OCI-LY1 (cell line): Measurements from ENCODE around the gene ARHGAP28.

Experiments
- H2AFZ ChIP-seq: fragments of 200-600 bp; sonication (generic), shearing (Covaris generic); 2 replicates; pipeline ENCODE4 v1.6.0; 2014; ENCODE audit warnings: antibody characterized with exemption, mild to moderate bottlenecking, low read length
- H3F3A ChIP-seq: fragments of 200-600 bp; sonication (generic), shearing (Covaris generic); 2 replicates; pipeline ENCODE4 v1.6.0; 2014; ENCODE audit warnings: mild to moderate bottlenecking, antibody characterized with exemption, low read length, moderate library complexity; ENCODE audit not compliant: insufficient read depth
- H3K27ac ChIP-seq: fragments of 200-600 bp; sonication (generic); 2 replicates; pipeline ENCODE4 v1.5.1; 2014; ENCODE audit warnings: low read length, mixed run types, mild to moderate bottlenecking, low read depth; ENCODE audit not compliant: poor library complexity, severe bottlenecking
- H3K27me3 ChIP-seq: fragments of 200-600 bp; sonication (generic); 2 replicates; pipeline ENCODE4 v1.6.0; 2014; ENCODE audit warnings: antibody characterized with exemption, mild to moderate bottlenecking, low read length, moderate library complexity; ENCODE audit not compliant: insufficient read depth
- H3K36me3 ChIP-seq: fragments of 200-600 bp; sonication (generic); 2 replicates; pipeline ENCODE4 v1.6.1; 2014; ENCODE audit warnings: mild to moderate bottlenecking, antibody characterized with exemption, low read length, moderate library complexity, mixed read lengths; ENCODE audit not compliant: insufficient read depth
- H3K4me1 ChIP-seq: fragments of 200-600 bp; sonication (generic); 2 replicates; pipeline ENCODE4 v1.5.1; 2014; ENCODE audit warnings: mild to moderate bottlenecking, low read length, moderate library complexity; ENCODE audit not compliant: insufficient read depth, severe bottlenecking
- H3K4me2 ChIP-seq: fragments of 200-600 bp; sonication (generic), shearing (Covaris generic); 2 replicates; pipeline ENCODE4 v1.6.1; 2014; ENCODE audit warnings: low read length
- H3K4me3 ChIP-seq: fragments of 200-600 bp; sonication (generic); 2 replicates; pipeline ENCODE4 v1.5.1; 2014; ENCODE audit warnings: low read length, low read depth, mild to moderate bottlenecking, mixed read lengths; ENCODE audit not compliant: poor library complexity, severe bottlenecking
- H3K79me2 ChIP-seq: fragments of 200-600 bp; shearing (Covaris generic); 2 replicates; pipeline ENCODE4 v1.6.1; 2016; ENCODE audit warnings: mixed run types, low read length, mixed read lengths; ENCODE audit not compliant: insufficient read depth
- H3K9ac ChIP-seq: fragments of 200-600 bp; sonication (generic), shearing (Covaris generic); 2 replicates; pipeline ENCODE4 v1.6.1; 2014; ENCODE audit warnings: mild to moderate bottlenecking, low read length, mixed read lengths
- H3K9me2 ChIP-seq: fragments of 200-600 bp; sonication (generic), shearing (Covaris generic); 2 replicates; pipeline ENCODE4 v1.6.1; 2014; ENCODE audit warnings: low read depth, mild to moderate bottlenecking, low read length, mixed read lengths
- H3K9me3 ChIP-seq: fragments of 200-600 bp; shearing (Covaris generic); 2 replicates; pipeline ENCODE4 v1.6.1; 2014; ENCODE audit warnings: low read length, mixed read lengths
- H4K20me1 ChIP-seq: fragments of 200-600 bp; sonication (generic), shearing (Covaris generic); 2 replicates; pipeline ENCODE4 v1.6.0; 2016; ENCODE audit warnings: mild to moderate bottlenecking, low read length; ENCODE audit not compliant: insufficient read depth
- EZH2 ChIP-seq: fragments of 200-600 bp; sonication (generic), shearing (Covaris generic); IDR thresholded peaks from 2 replicates; pipeline ENCODE4 v1.8.0; 2017; ENCODE audit warnings: borderline replicate concordance, mixed run types, mild to moderate bottlenecking, antibody characterized with exemption, low read length, moderate library complexity, mixed read lengths
- TF ChIP-seq, protein P1 (sequence below): fragments of 200-600 bp; sonication (generic), shearing (Covaris generic); IDR thresholded peaks from 2 replicates; pipeline ENCODE4 v1.5.1; 2017; ENCODE audit warnings: mild to moderate bottlenecking, antibody characterized with exemption, low read length, moderate library complexity, mixed read lengths

The ARHGAP28 gene

DNA sequence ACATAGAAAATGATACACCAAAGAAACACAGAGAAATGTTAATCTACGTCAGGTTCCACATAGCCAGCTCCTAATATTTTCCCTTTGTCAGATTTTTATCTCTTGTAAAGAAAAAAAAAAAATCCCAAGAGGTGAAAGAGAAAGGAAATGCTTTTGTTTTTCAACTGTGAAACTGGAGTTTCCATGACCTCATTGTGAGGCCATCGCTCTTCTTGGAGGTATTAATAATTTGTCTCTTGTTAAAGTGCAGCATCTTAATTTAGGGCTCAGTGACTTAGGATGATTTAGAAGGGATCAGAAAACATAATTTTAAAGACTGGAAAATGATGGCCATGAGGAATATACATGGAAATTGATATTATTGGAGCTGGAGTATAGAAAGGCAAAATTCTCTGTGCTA is 21.7 kb downstream of the ARHGAP28 start:
- no peaks in the 10 kb centered on the region for H3K27me3 ChIP-seq
- no peaks in the 10 kb centered on the region for H4K20me1 ChIP-seq
- H3K4me3 ChIP-seq: no peak overlapping the region
- no peaks in the 10 kb centered on the region for H3K9me2 ChIP-seq
- H3K4me2 ChIP-seq: no peak overlapping the region
- no peaks in the 10 kb centered on the region for H3K79me2 ChIP-seq
- no peaks in the 10 kb centered on the region for H3K9me3 ChIP-seq
- no peaks in the 10 kb centered on the region for H3K36me3 ChIP-seq
- no peaks in the 10 kb centered on the region for H3K4me1 ChIP-seq
- TF ChIP-seq EZH2: no peak
- TF ChIP-seq, protein P1, sequence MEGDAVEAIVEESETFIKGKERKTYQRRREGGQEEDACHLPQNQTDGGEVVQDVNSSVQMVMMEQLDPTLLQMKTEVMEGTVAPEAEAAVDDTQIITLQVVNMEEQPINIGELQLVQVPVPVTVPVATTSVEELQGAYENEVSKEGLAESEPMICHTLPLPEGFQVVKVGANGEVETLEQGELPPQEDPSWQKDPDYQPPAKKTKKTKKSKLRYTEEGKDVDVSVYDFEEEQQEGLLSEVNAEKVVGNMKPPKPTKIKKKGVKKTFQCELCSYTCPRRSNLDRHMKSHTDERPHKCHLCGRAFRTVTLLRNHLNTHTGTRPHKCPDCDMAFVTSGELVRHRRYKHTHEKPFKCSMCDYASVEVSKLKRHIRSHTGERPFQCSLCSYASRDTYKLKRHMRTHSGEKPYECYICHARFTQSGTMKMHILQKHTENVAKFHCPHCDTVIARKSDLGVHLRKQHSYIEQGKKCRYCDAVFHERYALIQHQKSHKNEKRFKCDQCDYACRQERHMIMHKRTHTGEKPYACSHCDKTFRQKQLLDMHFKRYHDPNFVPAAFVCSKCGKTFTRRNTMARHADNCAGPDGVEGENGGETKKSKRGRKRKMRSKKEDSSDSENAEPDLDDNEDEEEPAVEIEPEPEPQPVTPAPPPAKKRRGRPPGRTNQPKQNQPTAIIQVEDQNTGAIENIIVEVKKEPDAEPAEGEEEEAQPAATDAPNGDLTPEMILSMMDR: no peak
- no peak overlapping the region for H3K9ac ChIP-seq
- H3K27ac ChIP-seq: no peak overlapping the region
- no peaks in the 10 kb centered on the region for H3F3A ChIP-seq
- H2AFZ ChIP-seq: no peak overlapping the region

DNA sequence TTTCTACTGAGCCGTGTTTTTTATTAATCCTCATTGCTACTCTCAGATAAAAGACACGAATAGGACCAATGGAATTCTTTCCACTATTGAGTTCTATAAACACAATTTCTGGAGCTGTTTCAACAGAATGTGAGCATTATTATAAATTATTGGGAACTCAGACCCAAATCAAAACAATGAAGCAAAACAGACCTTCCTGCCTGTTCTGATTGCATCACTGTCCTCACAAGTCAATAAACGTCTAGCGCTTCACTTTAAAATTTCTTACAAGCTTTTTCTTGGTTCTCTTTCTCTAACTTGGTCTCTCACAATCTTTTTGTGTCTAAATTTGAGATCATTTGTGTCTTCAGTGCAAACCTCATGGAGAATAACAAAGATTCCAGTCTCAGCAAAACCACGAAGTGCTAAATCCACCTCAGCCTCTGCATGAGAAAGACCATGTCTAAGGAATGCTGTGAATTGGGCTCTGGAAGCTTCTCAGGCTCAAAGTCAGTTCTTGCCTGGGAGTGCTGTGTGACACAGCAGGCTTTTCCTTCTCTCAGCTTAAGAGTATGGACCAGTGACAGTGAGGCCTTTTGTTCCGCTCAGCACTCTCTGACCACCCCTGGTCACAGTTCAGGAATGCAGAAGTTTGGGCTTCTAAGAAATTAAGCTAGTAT is 22.8 kb downstream of the ARHGAP28 start:
- Histone ChIP-seq H3K9me2 (no peaks in the 10 kb centered on the region), H3F3A (no peaks in the 10 kb centered on the region), H3K4me2 (no peak overlapping the region), H3K9me3 (no peaks in the 10 kb centered on the region), H3K79me2 (no peaks in the 10 kb centered on the region), H3K4me1 (no peaks in the 10 kb centered on the region), H3K27ac (no peak overlapping the region), H4K20me1 (no peaks in the 10 kb centered on the region), H3K27me3 (no peaks in the 10 kb centered on the region), H3K9ac (no peak overlapping the region), H3K36me3 (no peaks in the 10 kb centered on the region), H3K4me3 (no peak overlapping the region), H2AFZ (no peak overlapping the region)
- TF ChIP-seq, protein P1: no peak
- no peak for TF ChIP-seq EZH2

DNA sequence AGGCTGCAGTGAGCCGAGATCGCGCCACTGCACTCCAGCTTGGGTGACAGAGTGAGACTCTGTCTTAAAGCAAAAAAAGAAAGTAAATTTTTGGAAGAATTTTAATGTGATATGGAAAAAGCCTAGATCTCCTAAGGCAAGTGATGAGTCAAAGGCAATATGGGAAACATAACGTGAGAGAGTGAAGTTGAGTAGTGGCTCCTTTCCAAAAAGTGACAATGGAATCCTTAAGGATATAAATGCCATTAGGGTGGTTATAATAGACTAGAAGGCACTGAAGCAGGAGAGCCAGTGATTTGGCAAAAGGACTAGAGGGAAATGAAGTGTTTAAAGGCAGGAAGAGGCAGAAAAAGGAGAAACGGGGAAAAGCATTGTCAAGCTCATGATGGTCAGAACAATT is 25.6 kb downstream of the ARHGAP28 start:
- Histone ChIP-seq H4K20me1 (no peaks in the 10 kb centered on the region), H3K27me3 (no peaks in the 10 kb centered on the region), H3K4me1 (no peaks in the 10 kb centered on the region)

More for the DNA sequence above, 25.6 kb downstream of the ARHGAP28 start:
- Histone ChIP-seq H3F3A (no peaks in the 10 kb centered on the region), H3K4me3 (no peak overlapping the region), H3K36me3 (no peaks in the 10 kb centered on the region), H3K4me2 (no peak overlapping the region), H3K79me2 (no peaks in the 10 kb centered on the region), H3K27ac (no peak overlapping the region), H3K9me2 (no peaks in the 10 kb centered on the region), H3K9me3 (no peaks in the 10 kb centered on the region), H2AFZ (no peak overlapping the region), H3K9ac (no peak overlapping the region)
- no peak for TF ChIP-seq EZH2
- TF ChIP-seq, protein P1: no peak
